Skeletal muscle cell (primary cell): Measurements from ENCODE around the gene OR4Q3.
"Not testable (repeated sequence)": the region's sequence is repeated elsewhere in the genome, so short reads cannot be mapped to it uniquely, and the experiment has no call there.

Experiments used
- DNase-seq: peaks from one replicate; pipeline ENCODE4 v3.0.0-alpha.2; 2010; ENCODE audit warnings: low read depth
- H3K4me3 ChIP-seq: 2 replicates; pipeline ENCODE4 v1.5.1; 2011; ENCODE audit warnings: low read depth, mild to moderate bottlenecking, control low read depth, low read length, moderate library complexity

Gene OR4Q3

GRCh38 chr14:19743256-19743655 is at the start of gene OR4Q3:
OR4Q3 (plus strand) TSS chr14:19743571.
- H3K4me3 ChIP-seq = no peak within 1 kb of the TSS
- no peak for DNase-seq

- no peak for DNase-seq
- no peak overlapping the region for H3K4me3 ChIP-seq
Observed at GRCh38 chr14:19729359-19729758, 14.0 kb upstream of the OR4Q3 start.

GRCh38 chr14:19729763-19730162 is 13.6 kb upstream of the OR4Q3 start:
- no peak for DNase-seq
- no peak overlapping the region for H3K4me3 ChIP-seq

GRCh38 chr14:19733893-19734292 is 9.5 kb upstream of the OR4Q3 start:
- not testable (repeated sequence) for H3K4me3 ChIP-seq, DNase-seq

- H3K4me3 ChIP-seq, DNase-seq: not testable (repeated sequence)
Observed at GRCh38 chr14:19752316-19752715, 8.9 kb downstream of the OR4Q3 start.

GRCh38 chr14:19754172-19754571 is 10.8 kb downstream of the OR4Q3 start:
- no peak for DNase-seq
- H3K4me3 ChIP-seq = no peak overlapping the region

GRCh38 chr14:19771491-19771890 is 28.1 kb downstream of the OR4Q3 start:
- not testable (repeated sequence) for H3K4me3 ChIP-seq, DNase-seq

GRCh38 chr14:19771895-19772430 is 28.6 kb downstream of the OR4Q3 start:
- DNase-seq = no peak
- H3K4me3 ChIP-seq = no peak overlapping the region

GRCh38 chr14:19772454-19772853 is 29.1 kb downstream of the OR4Q3 start:
- DNase-seq, H3K4me3 ChIP-seq: not testable (repeated sequence)

- not testable (repeated sequence) for DNase-seq, H3K4me3 ChIP-seq
Observed at GRCh38 chr14:19773204-19773603, 29.8 kb downstream of the OR4Q3 start, which contains the start of gene OR4M1. OR4M1 (plus strand) TSS chr14:19773504; CDS start chr14:19780323, 6,819 bp downstream.

- DNase-seq = no peak
- H3K4me3 ChIP-seq = no peak overlapping the region
Observed at GRCh38 chr14:19775587-19775986, 32.2 kb downstream of the OR4Q3 start.

GRCh38 chr14:19785848-19786247 is 42.5 kb downstream of the OR4Q3 start:
- not testable (repeated sequence) for H3K4me3 ChIP-seq, DNase-seq

- not testable (repeated sequence) for H3K4me3 ChIP-seq, DNase-seq
Observed at GRCh38 chr14:19787318-19787717, 43.9 kb downstream of the OR4Q3 start.

- not testable (repeated sequence) for H3K4me3 ChIP-seq, DNase-seq
Observed at GRCh38 chr14:19788150-19788549, 44.8 kb downstream of the OR4Q3 start.

GRCh38 chr14:19796520-19797108 is 53.2 kb downstream of the OR4Q3 start:
- H3K4me3 ChIP-seq, DNase-seq: not testable (repeated sequence)
